ENCODE data around the gene NKPD1. TPM values are rescaled to one million over a fixed set of nuclear protein-coding genes. Genes with fewer than 3 reads are reported as not detected.

The NKPD1 gene
- 0.18 and 0.36 TPM in 2 replicates for total RNA-seq

GRCh38 chr19:45160870-45161737, at the start of gene NKPD1:
Gene NKPD1, minus strand, starts transcription at chr19:45160982. Its CDS starts 832 bp downstream, at chr19:45160150.
- intact Hi-C loops (cut with micrococcal nuclease) = no loop called here

- intact Hi-C loops (cut with micrococcal nuclease) = no loop called here
Measured at GRCh38 chr19:45206328-45206727, 45.5 kb upstream of the NKPD1 start.

- intact Hi-C loops (cut with micrococcal nuclease) = no loop called here
Measured at GRCh38 chr19:45205810-45206209, 45.0 kb upstream of the NKPD1 start.

GRCh38 chr19:45202637-45203036, 41.9 kb upstream of the NKPD1 start:
- intact Hi-C loops (cut with micrococcal nuclease) = no loop called here

GRCh38 chr19:45200568-45200967, 39.8 kb upstream of the NKPD1 start:
- intact Hi-C loops (cut with micrococcal nuclease) = no loop called here

- intact Hi-C loops (cut with micrococcal nuclease) = no loop called here
Measured at GRCh38 chr19:45195764-45196163, 35.0 kb upstream of the NKPD1 start.

GRCh38 chr19:45191375-45191774, 30.6 kb upstream of the NKPD1 start:
- intact Hi-C loops (cut with micrococcal nuclease) = no loop called here

GRCh38 chr19:45189971-45190370, 29.2 kb upstream of the NKPD1 start:
- intact Hi-C loops (cut with micrococcal nuclease) = no loop called here

- intact Hi-C loops (cut with micrococcal nuclease) = loop anchor here (1.0 kb wide), 1 partner anchor 170 kb away; no protein-coding TSS in a partner anchor
Measured at GRCh38 chr19:45187421-45188100, 26.8 kb upstream of the NKPD1 start.

GRCh38 chr19:45186509-45187334, 25.9 kb upstream of the NKPD1 start:
- intact Hi-C loops (cut with micrococcal nuclease) = loop anchor here (1.0 kb wide), 1 partner anchor 169 kb away; no protein-coding TSS in a partner anchor

- intact Hi-C loops (cut with micrococcal nuclease) = no loop called here
Measured at GRCh38 chr19:45184115-45184514, 23.3 kb upstream of the NKPD1 start.

- intact Hi-C loops (cut with micrococcal nuclease) = no loop called here
Measured at GRCh38 chr19:45182758-45183157, 22.0 kb upstream of the NKPD1 start.

GRCh38 chr19:45180936-45181335, 20.2 kb upstream of the NKPD1 start:
- intact Hi-C loops (cut with micrococcal nuclease) = no loop called here

GRCh38 chr19:45179892-45180370, 19.1 kb upstream of the NKPD1 start:
- intact Hi-C loops (cut with micrococcal nuclease) = loop anchor here (2.0 to 5.0 kb wide), 4 partner anchors 71 to 722 kb away; partner anchors contain the start of genes FOSB, GEMIN7, MARK4 and MYPOP

- intact Hi-C loops (cut with micrococcal nuclease) = loop anchor here (2.0 to 5.0 kb wide), 4 partner anchors 72 to 723 kb away; partner anchors contain the start of genes FOSB, GEMIN7, MARK4 and MYPOP
Measured at GRCh38 chr19:45179072-45179891, 18.5 kb upstream of the NKPD1 start.

- intact Hi-C loops (cut with micrococcal nuclease) = loop anchor here (1.0 to 5.0 kb wide), 8 partner anchors 72 to 724 kb away; partner anchors contain the start of genes ERCC2, FOSB, GEMIN7 and MARK4
Measured at GRCh38 chr19:45178262-45179071, 17.7 kb upstream of the NKPD1 start, which contains the start of gene BLOC1S3. Gene BLOC1S3, plus strand, starts transcription at chr19:45178784. Its CDS starts 513 bp downstream, at chr19:45179297.

GRCh38 chr19:45177817-45178261, 17.1 kb upstream of the NKPD1 start, which contains the start of gene TRAPPC6A:
Gene TRAPPC6A, minus strand, starts transcription at chr19:45178237. Its CDS starts 19 bp downstream, at chr19:45178218.
- intact Hi-C loops (cut with micrococcal nuclease) = loop anchor here (1.0 to 5.0 kb wide), 8 partner anchors 73 to 724 kb away; partner anchors contain the start of genes ERCC2, FOSB, GEMIN7 and MARK4

GRCh38 chr19:45175515-45176345, 14.9 kb upstream of the NKPD1 start:
- intact Hi-C loops (cut with micrococcal nuclease) = loop anchor here (5.0 kb wide), 3 partner anchors 98 to 727 kb away; partner anchors contain the start of genes FOSB, GEMIN7, MYPOP and ZNF296
